GM12874 (cell line): ENCODE results near the gene CTSH.

Experiments
- TF ChIP-seq, protein P1 (sequence below): IDR thresholded peaks from 2 replicates; pipeline ENCODE4 v1.5.1; 2011; ENCODE audit warnings: low read depth, mild to moderate bottlenecking, control low read depth, low read length, moderate library complexity; ENCODE audit not compliant: insufficient read depth

Gene CTSH

DNA sequence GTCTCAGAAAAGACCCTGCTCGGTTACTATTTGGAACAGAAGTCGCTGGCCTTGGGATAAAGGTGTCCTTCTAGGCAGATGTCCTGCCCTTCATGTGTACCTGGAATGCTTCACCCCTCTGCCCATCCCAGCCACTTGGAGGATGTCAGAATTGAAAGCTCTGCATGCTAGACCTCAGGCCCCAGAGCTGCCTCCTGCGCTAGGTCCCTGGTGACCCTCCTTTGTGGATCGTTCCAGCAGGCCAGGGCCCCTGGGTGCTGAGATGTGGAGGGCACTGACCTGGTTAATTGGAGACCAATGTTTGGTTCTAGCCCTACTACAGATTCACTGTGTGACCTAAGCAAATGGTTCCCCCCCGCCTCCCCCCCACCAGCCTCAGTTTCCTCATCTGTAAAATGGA, 2.7 kb upstream of the CTSH start:
- TF ChIP-seq, protein P1, sequence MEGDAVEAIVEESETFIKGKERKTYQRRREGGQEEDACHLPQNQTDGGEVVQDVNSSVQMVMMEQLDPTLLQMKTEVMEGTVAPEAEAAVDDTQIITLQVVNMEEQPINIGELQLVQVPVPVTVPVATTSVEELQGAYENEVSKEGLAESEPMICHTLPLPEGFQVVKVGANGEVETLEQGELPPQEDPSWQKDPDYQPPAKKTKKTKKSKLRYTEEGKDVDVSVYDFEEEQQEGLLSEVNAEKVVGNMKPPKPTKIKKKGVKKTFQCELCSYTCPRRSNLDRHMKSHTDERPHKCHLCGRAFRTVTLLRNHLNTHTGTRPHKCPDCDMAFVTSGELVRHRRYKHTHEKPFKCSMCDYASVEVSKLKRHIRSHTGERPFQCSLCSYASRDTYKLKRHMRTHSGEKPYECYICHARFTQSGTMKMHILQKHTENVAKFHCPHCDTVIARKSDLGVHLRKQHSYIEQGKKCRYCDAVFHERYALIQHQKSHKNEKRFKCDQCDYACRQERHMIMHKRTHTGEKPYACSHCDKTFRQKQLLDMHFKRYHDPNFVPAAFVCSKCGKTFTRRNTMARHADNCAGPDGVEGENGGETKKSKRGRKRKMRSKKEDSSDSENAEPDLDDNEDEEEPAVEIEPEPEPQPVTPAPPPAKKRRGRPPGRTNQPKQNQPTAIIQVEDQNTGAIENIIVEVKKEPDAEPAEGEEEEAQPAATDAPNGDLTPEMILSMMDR = no peak

DNA sequence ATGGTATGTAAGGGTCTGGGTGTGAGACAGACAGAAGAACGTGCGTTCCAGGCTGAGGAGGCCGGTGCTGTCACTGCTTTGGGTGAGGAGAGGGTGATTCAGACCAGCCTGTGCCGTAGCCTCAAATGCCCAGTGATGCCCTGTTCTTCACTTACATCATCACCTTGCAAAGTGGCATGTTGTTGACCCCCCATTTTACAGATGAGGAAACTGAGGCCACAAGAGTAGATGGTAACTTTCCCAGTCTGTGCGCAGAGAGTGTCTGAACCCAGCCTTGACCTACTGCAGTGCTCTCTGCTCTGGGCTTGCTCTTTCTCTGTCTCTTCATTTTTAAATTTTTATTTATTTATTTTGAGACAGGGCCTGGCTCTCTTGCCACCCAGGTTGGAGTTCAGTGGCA, 1.6 kb upstream of the CTSH start:
- TF ChIP-seq, protein P1 = no peak

DNA sequence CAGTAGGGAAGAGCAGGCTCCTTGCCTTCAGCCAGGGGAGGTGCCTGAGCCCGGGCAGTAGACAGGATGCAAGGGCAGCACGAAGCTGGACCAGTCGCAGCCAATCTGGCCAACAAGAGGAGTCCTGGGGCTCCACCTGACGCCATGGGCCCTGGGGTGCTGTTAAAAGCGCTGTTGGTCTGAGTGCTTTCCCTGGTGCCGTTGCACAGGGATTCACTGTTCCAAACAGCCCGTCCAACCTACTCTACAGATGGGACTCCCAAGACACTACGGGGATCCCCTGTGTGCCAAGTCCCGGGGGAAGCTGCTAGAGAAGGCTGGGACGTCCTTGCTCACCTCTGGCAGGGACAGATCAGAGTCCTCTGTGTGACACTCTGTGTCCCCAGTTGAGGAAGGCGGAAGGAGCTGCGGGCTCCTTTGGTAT, 632 bp downstream of the CTSH start:
- TF ChIP-seq, protein P1 = no peak

DNA sequence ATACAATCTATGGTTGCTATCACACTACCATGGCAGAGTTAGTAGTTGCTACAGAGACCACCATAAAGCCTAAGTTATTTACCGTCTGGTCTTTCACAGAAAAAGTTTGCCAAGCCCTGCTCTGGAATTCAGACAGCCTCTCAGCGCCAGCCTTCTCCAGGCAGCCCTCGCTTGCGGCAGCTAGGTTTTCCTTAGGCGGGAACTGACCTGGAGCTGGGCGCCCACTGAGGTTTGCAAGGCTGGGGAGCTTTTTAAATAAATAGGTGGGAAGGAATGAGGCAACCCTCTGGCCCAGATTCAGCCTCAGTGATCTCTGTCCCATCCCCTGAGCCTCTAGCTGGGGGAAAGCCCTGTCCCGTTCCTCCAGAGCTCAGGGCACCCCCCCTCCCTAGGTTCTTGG, 1.2 kb downstream of the CTSH start:
- TF ChIP-seq, protein P1 = no peak

DNA sequence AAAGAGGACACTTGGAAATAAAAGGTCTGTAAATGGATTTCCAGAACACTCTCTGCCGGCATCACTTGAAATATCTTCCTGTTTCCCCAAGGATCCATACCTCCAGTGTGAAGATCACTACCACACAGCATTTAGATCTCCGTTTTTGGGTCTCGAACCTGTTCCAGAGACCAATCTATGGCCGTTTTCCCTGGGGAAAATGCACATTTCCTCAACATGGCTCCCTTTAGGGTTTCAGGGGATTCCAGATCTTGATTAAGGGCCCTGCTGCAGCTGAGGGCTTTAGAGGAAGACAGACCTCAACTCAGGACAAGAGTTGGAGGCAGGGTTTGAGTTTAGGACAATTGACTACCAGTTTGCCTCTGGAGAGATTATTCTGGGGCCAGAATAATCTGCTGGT, 2.1 kb downstream of the CTSH start:
- TF ChIP-seq, protein P1 = no peak

DNA sequence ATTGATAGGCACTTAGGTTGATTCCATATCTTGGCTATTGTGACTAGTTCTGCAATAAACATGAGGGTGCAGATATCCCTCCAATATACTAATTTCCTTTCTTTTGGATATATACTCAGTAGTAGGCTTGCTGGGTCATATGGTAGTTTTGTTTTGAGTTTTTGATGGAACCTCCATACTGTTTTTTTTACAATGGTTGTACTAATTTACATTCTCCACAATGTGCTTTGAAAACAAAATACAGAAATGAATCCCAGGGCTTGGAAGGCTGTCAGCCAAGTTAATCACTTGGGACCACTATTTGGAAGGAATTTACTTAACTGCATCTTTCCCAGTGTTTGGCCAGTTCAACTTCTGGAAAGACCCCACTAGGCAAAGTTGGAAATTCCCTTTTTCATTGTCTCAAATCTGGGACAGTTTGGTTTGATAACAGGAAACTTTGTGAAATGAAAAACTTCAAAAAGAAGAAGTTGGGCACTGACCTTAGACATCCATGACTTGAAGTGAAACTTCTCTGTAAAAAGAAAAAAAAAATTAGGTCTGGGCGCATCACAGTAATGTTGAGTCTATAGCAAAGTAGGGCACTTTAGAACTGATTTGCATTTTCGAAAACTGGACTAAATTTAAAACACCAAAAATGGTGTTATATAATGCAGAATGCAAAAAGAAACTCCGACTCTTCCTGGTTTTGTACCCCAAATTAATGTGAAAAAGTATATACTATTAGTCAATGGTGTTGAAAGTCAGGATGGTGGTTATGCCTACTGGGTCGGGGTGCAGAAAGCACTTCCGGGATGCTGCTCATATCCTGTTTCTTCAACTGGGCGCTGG, 6.0 kb downstream of the CTSH start:
- TF ChIP-seq, protein P1 = no peak

DNA sequence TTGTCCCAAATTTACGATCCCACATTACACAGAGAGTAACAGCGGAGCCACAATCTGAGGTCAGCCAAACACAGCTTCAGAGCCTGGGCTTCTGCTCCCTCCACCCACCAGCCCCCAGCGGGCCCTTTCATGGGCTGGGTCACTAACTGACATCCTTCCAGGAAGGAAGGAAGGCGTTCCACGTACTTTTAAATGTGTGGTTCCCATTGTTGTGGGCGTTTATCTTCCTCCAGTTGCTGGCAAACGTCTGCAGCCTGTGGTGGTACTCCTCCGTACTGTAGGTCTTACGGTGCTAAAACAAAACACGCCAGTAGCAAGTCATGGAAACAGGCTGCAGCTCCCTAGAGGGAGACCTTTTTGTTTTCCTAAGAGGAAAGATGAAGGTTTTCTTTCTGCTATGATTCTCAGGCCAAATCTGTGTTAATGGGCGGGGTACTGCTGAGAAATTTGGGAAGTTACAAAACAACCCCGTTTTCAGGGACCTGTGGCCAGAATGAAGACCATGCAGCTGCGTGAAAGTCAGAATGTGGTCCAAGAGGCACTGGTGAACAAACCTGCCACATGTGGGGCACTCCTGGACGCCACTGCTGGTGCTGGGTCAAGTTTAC, 7.6 kb downstream of the CTSH start:
- TF ChIP-seq, protein P1 = no peak
